Retinal pigment epithelial cell (primary cell): Measurements from ENCODE around the gene FADS6.
"Not testable (repeated sequence)": the region's sequence is repeated elsewhere in the genome, so short reads cannot be mapped to it uniquely, and the experiment has no call there.

Experiments used
- DNase-seq: peaks from one replicate; pipeline ENCODE4 v3.0.0-alpha.2; 2010; ENCODE audit warnings: low read depth
- H3K4me3 ChIP-seq: 2 replicates; pipeline ENCODE4 v1.5.1; 2011; ENCODE audit warnings: mild to moderate bottlenecking, low read length, control low read depth, moderate library complexity
- TF ChIP-seq, protein P1 (sequence below): conservative IDR thresholded peaks from 2 replicates; pipeline ENCODE4 v1.5.1; 2011; ENCODE audit warnings: low read depth, low read length, control low read depth, inconsistent platforms

The FADS6 gene

DNA sequence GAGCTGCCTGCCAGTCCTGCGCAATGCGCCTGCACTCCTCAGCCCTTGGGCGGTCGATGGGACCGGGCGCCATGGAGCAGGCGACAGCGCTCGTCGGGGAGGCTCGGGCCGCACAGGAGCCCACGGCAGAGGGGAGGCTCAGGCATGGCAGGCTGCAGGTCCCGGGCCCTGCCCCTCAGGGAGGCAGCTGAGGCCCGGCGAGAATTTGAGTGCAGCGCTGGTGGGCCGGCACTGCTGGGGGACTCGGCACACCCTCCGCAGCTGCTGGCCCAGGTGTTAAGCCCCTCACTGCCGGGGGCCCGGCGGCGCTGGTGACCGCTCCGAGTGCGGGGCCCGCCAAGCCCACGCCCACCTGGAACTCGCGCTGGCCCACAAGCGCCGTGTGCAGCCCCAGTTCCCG, 13.6 kb upstream of the FADS6 start:
- no peak for DNase-seq
- TF ChIP-seq, protein P1, sequence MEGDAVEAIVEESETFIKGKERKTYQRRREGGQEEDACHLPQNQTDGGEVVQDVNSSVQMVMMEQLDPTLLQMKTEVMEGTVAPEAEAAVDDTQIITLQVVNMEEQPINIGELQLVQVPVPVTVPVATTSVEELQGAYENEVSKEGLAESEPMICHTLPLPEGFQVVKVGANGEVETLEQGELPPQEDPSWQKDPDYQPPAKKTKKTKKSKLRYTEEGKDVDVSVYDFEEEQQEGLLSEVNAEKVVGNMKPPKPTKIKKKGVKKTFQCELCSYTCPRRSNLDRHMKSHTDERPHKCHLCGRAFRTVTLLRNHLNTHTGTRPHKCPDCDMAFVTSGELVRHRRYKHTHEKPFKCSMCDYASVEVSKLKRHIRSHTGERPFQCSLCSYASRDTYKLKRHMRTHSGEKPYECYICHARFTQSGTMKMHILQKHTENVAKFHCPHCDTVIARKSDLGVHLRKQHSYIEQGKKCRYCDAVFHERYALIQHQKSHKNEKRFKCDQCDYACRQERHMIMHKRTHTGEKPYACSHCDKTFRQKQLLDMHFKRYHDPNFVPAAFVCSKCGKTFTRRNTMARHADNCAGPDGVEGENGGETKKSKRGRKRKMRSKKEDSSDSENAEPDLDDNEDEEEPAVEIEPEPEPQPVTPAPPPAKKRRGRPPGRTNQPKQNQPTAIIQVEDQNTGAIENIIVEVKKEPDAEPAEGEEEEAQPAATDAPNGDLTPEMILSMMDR, result no peak
- no peak overlapping the region for H3K4me3 ChIP-seq

DNA sequence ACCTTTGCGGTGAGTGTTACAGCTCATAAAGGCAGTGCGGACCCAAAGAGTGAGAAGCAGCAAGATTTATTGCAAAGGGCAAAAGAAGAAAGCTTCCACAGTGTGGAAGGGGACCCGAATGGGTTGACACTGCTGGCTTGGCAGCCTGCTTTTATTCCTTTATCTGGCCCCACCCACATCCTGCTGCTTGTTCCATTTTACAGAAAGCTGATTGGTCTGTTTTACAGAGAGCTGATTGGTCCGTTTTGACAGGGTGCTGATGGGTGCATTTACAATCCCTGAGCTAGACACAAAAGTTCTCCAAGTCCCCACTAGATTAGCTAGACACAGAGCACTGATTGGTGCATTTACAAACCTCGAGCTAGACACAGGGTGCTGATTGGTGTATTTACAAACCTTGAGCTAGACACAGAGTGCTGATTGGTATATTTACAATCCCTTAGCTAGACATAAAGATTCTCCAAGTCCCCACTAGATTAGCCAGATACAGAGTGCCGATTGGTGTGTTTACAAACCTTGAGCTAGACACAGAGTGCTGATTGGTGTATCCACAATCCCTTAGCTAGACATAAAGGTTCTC, 12.9 kb upstream of the FADS6 start:
- not testable (repeated sequence) for DNase-seq, H3K4me3 ChIP-seq

DNA sequence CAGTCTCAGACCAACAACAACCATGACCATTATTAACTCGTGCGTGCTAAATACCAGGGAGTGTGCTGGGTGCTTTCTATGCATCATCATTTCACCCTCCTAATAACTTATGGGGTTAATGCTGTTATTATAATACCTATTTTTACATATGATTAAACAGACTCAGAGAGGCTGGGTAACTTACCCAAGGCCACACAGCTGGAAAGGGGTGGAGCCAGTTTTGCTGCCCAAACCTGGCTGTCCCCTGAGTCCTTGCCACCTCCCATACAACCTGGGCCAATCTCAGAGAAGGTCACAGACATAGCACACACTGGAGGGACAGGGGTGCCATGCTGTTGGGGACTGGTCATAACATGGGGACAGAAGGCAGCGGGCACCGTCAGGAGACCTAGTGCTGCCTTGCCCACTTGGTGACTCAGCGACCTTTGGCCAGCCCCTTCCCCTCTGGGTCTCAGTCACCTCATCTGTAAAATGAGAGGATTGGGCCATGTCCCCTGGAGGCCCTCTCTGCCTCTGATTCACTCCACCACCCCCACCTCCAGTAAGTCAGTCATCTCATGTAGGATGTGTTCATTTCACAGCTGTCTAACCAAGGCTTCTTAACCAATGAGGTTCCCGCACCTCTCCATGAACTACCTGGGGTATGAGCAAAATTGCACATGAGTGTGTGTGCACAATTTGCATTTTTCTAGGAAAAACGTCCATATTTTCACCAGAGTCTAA, 11.4 kb upstream of the FADS6 start:
- no peak overlapping the region for H3K4me3 ChIP-seq
- DNase-seq, result no peak
- TF ChIP-seq, protein P1, result no peak

DNA sequence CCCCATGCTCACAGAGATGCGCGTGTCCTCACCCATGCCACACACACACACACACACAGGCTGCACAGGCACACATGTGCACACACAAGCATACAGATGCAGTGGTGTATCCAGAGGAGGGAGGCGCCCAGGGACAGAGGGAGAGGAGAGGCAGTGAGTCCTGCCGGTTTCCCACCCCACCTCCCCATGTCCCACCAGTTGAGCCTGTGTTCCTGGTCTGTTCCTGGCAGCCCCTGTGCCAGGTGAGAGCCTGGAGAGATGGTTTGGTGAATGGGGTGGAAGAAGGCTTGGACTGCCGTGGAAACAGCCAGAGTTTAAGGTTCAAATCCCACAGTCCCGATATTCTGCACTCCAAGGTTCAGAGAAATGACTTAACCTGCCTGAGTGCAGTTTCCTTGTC, 10.2 kb upstream of the FADS6 start:
- TF ChIP-seq, protein P1, result no peak
- H3K4me3 ChIP-seq, result no peak overlapping the region
- DNase-seq, result no peak

DNA sequence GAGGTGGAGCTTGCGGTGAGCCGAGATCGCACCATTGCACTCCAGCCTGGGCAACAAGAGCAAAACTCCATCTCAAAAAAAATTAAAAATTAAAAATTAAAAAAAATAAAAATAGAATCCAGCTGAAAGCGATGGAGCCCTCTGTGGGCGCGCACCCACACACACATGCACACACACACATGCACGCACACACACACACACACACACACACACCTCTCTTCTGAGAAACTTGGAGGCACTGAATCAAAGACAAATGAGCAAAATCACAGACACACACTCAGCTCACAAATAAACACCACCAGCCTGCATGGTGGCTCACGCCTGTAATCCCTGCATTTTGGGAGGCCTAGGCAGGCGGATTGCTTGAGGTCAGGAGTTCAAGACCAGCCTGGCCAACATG, 9.6 kb upstream of the FADS6 start:
- H3K4me3 ChIP-seq, result no peak overlapping the region
- TF ChIP-seq, protein P1, result no peak
- DNase-seq, result no peak

DNA sequence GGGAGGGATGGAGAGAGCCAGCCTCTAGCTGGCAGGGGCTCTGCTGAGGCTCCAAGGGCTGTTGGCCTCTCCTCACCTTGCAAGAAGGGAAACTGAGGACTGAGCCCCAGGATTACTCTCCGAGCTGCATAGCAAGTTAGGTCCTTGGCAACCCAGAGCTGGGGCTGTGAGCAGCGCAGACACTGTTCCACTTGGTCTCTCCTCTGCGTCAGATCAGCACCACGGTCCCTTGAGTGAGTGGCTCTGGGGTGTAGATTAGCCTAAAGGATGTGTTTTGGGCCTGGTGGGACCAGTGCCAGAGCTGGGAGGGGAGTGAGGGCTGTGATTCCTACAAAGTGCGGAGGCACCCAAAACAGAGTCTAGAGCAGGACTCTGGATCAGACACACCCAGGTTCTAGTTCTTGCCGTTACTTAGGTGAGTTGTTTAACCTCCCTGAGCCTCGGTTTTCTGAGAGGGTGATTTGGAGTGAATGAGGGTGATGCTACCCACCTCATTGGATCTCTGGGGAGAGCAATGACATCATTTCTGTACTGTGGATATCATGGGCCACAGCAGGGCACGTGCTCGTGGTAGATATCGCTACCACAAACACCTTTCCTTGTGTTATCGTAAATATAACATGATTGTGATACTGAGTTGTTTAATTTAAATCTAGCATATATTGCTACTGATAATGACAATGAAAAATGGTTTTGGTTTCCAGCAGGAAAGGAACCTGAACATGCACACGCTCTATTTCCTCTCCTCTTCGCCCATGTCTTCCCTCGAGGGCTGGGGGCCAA, 8.1 kb upstream of the FADS6 start:
- TF ChIP-seq, protein P1, result no peak
- H3K4me3 ChIP-seq, result no peak overlapping the region
- DNase-seq, result no peak

DNA sequence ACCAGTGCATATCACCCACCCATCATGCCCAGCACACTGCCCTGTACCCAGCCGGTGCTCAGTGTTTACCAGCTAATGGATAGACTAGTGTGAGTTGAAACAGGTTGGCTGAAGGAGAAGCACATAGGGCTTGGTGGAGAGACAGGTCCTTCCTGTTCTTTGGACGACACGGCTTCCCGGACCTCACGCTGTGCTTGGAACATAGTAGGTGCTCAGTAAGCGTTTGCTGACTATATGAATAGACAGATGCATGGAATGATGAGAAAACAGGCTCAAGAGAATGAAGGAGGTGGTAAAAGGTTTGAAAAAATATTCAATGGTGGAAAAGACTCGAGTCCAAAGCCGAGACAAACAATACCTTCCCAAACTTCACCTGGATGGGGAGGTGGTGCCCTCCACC, 6.8 kb upstream of the FADS6 start:
- TF ChIP-seq, protein P1, result no peak
- no peak overlapping the region for H3K4me3 ChIP-seq
- DNase-seq, result no peak
